Measurements from ENCODE around the gene WDR11.

WDR11 gene

DNA sequence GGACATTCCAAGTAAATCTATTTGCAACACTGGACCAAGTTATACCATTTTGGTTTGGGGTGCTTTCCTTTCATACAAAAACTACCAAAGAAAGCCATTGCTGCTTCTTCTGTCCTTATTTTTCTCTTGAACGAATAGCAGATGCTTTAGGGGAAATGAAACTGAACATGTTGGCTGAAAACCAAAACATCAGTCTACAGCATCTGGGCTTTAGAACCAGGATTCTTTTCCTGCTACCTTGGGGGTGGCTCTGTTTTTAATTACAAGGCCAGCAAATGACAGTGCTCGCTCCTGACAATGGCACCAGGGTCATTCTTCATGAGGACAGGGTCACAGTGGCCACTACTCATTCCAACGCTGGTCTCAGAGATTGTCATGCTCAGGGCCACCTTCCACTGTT is 80.3 kb downstream of the WDR11 start:
- TF ChIP-seq, protein P1, sequence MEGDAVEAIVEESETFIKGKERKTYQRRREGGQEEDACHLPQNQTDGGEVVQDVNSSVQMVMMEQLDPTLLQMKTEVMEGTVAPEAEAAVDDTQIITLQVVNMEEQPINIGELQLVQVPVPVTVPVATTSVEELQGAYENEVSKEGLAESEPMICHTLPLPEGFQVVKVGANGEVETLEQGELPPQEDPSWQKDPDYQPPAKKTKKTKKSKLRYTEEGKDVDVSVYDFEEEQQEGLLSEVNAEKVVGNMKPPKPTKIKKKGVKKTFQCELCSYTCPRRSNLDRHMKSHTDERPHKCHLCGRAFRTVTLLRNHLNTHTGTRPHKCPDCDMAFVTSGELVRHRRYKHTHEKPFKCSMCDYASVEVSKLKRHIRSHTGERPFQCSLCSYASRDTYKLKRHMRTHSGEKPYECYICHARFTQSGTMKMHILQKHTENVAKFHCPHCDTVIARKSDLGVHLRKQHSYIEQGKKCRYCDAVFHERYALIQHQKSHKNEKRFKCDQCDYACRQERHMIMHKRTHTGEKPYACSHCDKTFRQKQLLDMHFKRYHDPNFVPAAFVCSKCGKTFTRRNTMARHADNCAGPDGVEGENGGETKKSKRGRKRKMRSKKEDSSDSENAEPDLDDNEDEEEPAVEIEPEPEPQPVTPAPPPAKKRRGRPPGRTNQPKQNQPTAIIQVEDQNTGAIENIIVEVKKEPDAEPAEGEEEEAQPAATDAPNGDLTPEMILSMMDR (IDR thresholded peaks at IDR 0.05; ENCODE audit: poor library complexity, severe bottlenecking) = no peak
- H3K36me3 ChIP-seq (ENCODE audit: low read depth) = no peaks in the 10 kb centered on the region
- no peak overlapping the region for H3K27ac ChIP-seq (ENCODE audit: poor library complexity, severe bottlenecking)
- H3K4me3 ChIP-seq (ENCODE audit: severe bottlenecking) = no peak overlapping the region
- DNase-seq (ENCODE audit: low spot score) = no peak
- H3K27me3 ChIP-seq (ENCODE audit: insufficient read depth, poor library complexity, severe bottlenecking) = no peaks in the 10 kb centered on the region
- no peak for ATAC-seq (ENCODE audit: low read depth)
- H3K9me3 ChIP-seq (ENCODE audit: severe bottlenecking) = no peaks in the 10 kb centered on the region
- no peaks in the 10 kb centered on the region for H3K4me1 ChIP-seq (ENCODE audit: insufficient read depth, poor library complexity, severe bottlenecking)

DNA sequence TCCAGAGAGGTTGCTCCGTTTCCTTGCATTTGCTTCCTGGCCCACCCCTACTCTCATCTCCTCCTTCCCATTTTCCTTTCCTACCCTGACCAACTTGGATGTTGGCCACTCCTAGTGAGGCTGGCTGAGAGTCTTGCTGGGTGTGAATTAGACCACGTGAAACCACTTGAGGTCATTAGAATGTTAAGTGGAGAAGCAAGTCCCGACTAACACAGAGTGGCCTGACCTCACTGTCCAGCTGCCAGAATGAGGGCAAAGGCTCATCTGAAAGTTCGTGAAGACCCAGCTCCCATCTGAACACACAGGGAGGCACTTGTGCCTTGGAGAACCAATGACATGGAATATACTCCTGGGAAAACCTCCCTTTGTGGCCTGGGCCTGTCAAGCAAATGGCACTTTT is 80.8 kb downstream of the WDR11 start:
- no peak overlapping the region for H3K4me3 ChIP-seq (ENCODE audit: severe bottlenecking)
- no peak overlapping the region for H3K27ac ChIP-seq (ENCODE audit: poor library complexity, severe bottlenecking)
- no peaks in the 10 kb centered on the region for H3K9me3 ChIP-seq (ENCODE audit: severe bottlenecking)
- no peaks in the 10 kb centered on the region for H3K27me3 ChIP-seq (ENCODE audit: insufficient read depth, poor library complexity, severe bottlenecking)
- H3K36me3 ChIP-seq (ENCODE audit: low read depth) = no peaks in the 10 kb centered on the region
- TF ChIP-seq, protein P1 (IDR thresholded peaks at IDR 0.05; ENCODE audit: poor library complexity, severe bottlenecking) = no peak
- ATAC-seq (ENCODE audit: low read depth) (no peak), DNase-seq (ENCODE audit: low spot score) (no peak)
- no peaks in the 10 kb centered on the region for H3K4me1 ChIP-seq (ENCODE audit: insufficient read depth, poor library complexity, severe bottlenecking)

GRCh38 chr10:120938822-120939221 is 87.7 kb downstream of the WDR11 start:
- no peak for DNase-seq (ENCODE audit: low spot score)
- Histone ChIP-seq H3K9me3 (ENCODE audit: severe bottlenecking) (no peaks in the 10 kb centered on the region), H3K27me3 (ENCODE audit: insufficient read depth, poor library complexity, severe bottlenecking) (no peaks in the 10 kb centered on the region), H3K36me3 (ENCODE audit: low read depth) (no peaks in the 10 kb centered on the region), H3K27ac (ENCODE audit: poor library complexity, severe bottlenecking) (no peak overlapping the region), H3K4me3 (ENCODE audit: severe bottlenecking) (no peak overlapping the region), H3K4me1 (ENCODE audit: insufficient read depth, poor library complexity, severe bottlenecking) (no peaks in the 10 kb centered on the region)
- ATAC-seq (ENCODE audit: low read depth) = no peak
- TF ChIP-seq, protein P1 (IDR thresholded peaks at IDR 0.05; ENCODE audit: poor library complexity, severe bottlenecking) = no peak

GRCh38 chr10:120940299-120940900 is 89.2 kb downstream of the WDR11 start:
- DNase-seq (ENCODE audit: low spot score) (no peak), ATAC-seq (ENCODE audit: low read depth) (no peak)

GRCh38 chr10:120941501-120941900 is 90.3 kb downstream of the WDR11 start:
- ATAC-seq (ENCODE audit: low read depth) = peak; percentile 51; the same call in 1 of the 3 replicates
- TF ChIP-seq, protein P1 (IDR thresholded peaks at IDR 0.05; ENCODE audit: poor library complexity, severe bottlenecking) = no peak
- Histone ChIP-seq H3K36me3 (ENCODE audit: low read depth) (no peaks in the 10 kb centered on the region), H3K27me3 (ENCODE audit: insufficient read depth, poor library complexity, severe bottlenecking) (no peaks in the 10 kb centered on the region), H3K4me1 (ENCODE audit: insufficient read depth, poor library complexity, severe bottlenecking) (peaks cover 10% of the 10 kb centered on the region), H3K9me3 (ENCODE audit: severe bottlenecking) (no peaks in the 10 kb centered on the region), H3K27ac (ENCODE audit: poor library complexity, severe bottlenecking) (no peak overlapping the region), H3K4me3 (ENCODE audit: severe bottlenecking) (no peak overlapping the region)
- DNase-seq (ENCODE audit: low spot score) = no peak

More at GRCh38 chr10:120940299-120940900, 89.2 kb downstream of the WDR11 start:
- TF ChIP-seq, protein P1 (IDR thresholded peaks at IDR 0.05; ENCODE audit: poor library complexity, severe bottlenecking) = no peak
- Histone ChIP-seq H3K27me3 (ENCODE audit: insufficient read depth, poor library complexity, severe bottlenecking) (no peaks in the 10 kb centered on the region), H3K4me1 (ENCODE audit: insufficient read depth, poor library complexity, severe bottlenecking) (peaks cover 3% of the 10 kb centered on the region), H3K4me3 (ENCODE audit: severe bottlenecking) (no peak overlapping the region), H3K9me3 (ENCODE audit: severe bottlenecking) (no peaks in the 10 kb centered on the region), H3K27ac (ENCODE audit: poor library complexity, severe bottlenecking) (no peak overlapping the region), H3K36me3 (ENCODE audit: low read depth) (no peaks in the 10 kb centered on the region)

Data from RWPE2 (cell line).